ENCODE results near the gene TMBIM6.
"Not testable (repeated sequence)": the region's sequence is repeated elsewhere in the genome, so short reads cannot be mapped to it uniquely, and the experiment has no call there.

The TMBIM6 gene

GRCh38 chr12:49776413-49776812 lies 35.1 kb downstream of the TMBIM6 start:
- peak; percentile 78 for DNase-seq (ENCODE audit: low read depth, low spot score)

- no peak for DNase-seq (ENCODE audit: low read depth, low spot score)
Observed at GRCh38 chr12:49776858-49777257, 35.5 kb downstream of the TMBIM6 start.

GRCh38 chr12:49777341-49777740 lies 36.0 kb downstream of the TMBIM6 start:
- DNase-seq (ENCODE audit: low read depth, low spot score) = no peak

GRCh38 chr12:49777800-49778748 lies 36.7 kb downstream of the TMBIM6 start:
- peak; percentile 87 for DNase-seq (ENCODE audit: low read depth, low spot score)

- no peak for DNase-seq (ENCODE audit: low read depth, low spot score)
Observed at GRCh38 chr12:49779581-49779980, 38.2 kb downstream of the TMBIM6 start.

- DNase-seq (ENCODE audit: low read depth, low spot score) = not testable (repeated sequence)
Observed at GRCh38 chr12:49780914-49781313, 39.6 kb downstream of the TMBIM6 start.

GRCh38 chr12:49783917-49784676 lies 42.7 kb downstream of the TMBIM6 start:
- no peak for DNase-seq (ENCODE audit: low read depth, low spot score)

- no peak for DNase-seq (ENCODE audit: low read depth, low spot score)
Observed at GRCh38 chr12:49784756-49785409, 43.5 kb downstream of the TMBIM6 start.

- DNase-seq (ENCODE audit: low read depth, low spot score) = no peak
Observed at GRCh38 chr12:49787672-49788071, 46.3 kb downstream of the TMBIM6 start.

GRCh38 chr12:49789992-49790391 lies 48.6 kb downstream of the TMBIM6 start:
- peak; percentile 70 for DNase-seq (ENCODE audit: low read depth, low spot score)

- no peak for DNase-seq (ENCODE audit: low read depth, low spot score)
Observed at GRCh38 chr12:49790741-49791555, 49.6 kb downstream of the TMBIM6 start.

- DNase-seq (ENCODE audit: low read depth, low spot score) = no peak
Observed at GRCh38 chr12:49791700-49792099, 50.3 kb downstream of the TMBIM6 start.

- DNase-seq (ENCODE audit: low read depth, low spot score) = no peak
Observed at GRCh38 chr12:49792181-49792970, 51.0 kb downstream of the TMBIM6 start.

GRCh38 chr12:49792976-49793580 lies 51.7 kb downstream of the TMBIM6 start:
- DNase-seq (ENCODE audit: low read depth, low spot score) = no peak

GRCh38 chr12:49793620-49794019 lies 52.3 kb downstream of the TMBIM6 start:
- no peak for DNase-seq (ENCODE audit: low read depth, low spot score)

GRCh38 chr12:49794021-49794420 lies 52.7 kb downstream of the TMBIM6 start:
- no peak for DNase-seq (ENCODE audit: low read depth, low spot score)

- no peak for DNase-seq (ENCODE audit: low read depth, low spot score)
Observed at GRCh38 chr12:49794811-49795653, 53.7 kb downstream of the TMBIM6 start.

- no peak for DNase-seq (ENCODE audit: low read depth, low spot score)
Observed at GRCh38 chr12:49795654-49796105, 54.3 kb downstream of the TMBIM6 start.

GRCh38 chr12:49796155-49796554 lies 54.8 kb downstream of the TMBIM6 start:
- no peak for DNase-seq (ENCODE audit: low read depth, low spot score)

All from ELF-1 (cell line).